ENCODE results near the gene OSBPL9. TPM values are rescaled to one million over a fixed set of nuclear protein-coding genes. Genes with fewer than 3 reads are reported as not detected.
"Not testable (repeated sequence)": the region's sequence is repeated elsewhere in the genome, so short reads cannot be mapped to it uniquely, and the experiment has no call there.

Gene OSBPL9
- total RNA-seq, 1 donor from 2014 or later: 83.4 TPM

DNA sequence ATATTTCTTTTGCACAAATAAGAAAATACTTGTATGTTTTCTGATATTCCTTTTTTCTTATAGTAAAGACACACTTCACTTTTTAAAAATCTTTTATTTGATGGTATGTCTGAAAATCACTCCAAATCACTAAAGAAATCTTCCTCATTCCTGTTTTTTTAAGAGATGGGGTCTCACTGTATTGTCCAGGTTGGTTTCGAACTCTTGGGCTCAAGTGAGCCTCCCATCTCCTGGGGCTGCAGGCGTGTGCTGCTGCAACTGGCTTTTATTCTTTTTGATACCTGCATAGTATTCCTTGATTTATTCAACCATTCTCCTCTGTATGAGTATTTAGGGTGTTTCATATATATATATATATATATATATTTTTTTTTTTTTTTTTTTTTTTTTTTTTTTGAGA lies 88.1 kb downstream of the OSBPL9 start:
- no peak for DNase-seq (ENCODE audit: low read depth in 2 of 2)

DNA sequence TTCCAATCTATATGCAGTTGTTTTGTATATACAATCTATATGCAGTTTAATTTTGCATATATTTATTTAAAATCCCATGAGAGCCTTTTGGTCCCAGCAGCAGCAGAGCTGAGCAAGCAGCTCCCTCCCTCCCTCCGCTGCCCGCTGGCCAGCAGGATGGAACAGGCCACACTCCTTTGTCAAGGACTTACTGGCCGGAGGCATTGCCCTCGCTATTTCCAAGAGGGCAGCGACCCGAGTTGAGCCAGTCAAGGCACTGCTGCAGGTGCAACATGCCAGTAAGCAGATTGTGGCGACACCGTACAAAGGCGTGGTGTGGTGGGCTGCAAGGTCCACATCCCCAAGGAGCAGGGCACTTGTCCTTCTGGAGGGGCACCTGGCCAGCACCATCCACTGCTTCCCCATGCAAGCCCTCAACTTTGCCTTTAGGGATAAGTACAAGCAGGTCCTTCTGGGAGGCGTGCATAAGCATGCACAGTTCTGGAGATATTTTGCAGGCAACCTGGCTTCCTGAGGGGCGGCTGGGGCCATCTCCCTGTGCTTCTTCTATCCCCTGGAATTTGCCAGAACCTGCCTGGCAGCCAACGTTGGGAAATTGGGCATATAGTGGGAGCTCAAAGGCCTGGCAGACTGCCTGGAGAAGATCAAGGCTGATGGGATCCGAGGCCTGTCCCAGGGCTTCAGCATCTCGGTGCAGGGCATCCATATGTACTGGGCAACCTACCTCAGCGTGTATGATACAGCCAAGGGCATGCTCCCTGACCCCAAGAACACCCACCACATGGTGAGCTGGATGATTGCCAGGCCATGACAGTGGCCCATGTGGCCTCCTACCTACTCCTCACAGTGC lies 92.2 kb downstream of the OSBPL9 start:
- no peak for DNase-seq (ENCODE audit: low read depth in 2 of 2)

DNA sequence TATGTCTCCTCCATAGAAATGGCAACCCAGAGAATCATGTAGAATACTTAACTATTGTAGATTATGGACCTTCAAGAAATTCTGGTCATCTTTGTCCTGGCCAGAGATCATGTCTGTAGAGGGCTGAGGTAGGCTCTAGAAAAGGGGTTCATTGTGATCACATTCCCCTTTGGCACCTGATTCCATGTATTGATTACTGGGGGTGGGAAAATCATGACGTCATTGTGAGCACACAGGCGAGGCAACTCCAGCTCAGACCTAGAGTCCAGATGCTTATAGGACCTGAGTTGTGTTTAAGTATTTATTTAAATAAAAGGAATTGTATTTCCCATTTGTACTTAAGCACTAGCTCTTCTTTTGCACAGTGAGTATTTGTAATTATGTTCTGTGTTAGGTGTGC lies 93.1 kb downstream of the OSBPL9 start:
- DNase-seq (ENCODE audit: low read depth in 2 of 2): no peak

DNA sequence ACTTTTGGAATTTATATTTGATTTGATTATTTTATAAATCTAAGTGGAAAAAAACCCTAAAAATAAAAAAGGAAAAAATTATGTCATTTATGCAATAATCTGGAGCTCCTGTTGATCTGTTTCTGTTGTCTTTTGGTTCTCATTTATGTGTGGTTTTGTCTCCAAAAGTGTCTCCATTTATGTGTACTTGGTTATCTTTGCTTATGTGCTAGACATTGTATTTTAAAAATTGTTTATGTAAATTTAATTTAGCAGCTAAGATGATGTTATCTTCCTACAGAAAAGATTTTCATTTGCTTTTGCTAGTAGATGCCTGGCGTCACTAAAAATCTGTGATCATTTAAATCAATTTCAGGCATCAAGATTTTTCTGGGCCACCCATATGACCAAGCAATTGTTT lies 95.7 kb downstream of the OSBPL9 start:
- DNase-seq (ENCODE audit: low read depth in 2 of 2): no peak

DNA sequence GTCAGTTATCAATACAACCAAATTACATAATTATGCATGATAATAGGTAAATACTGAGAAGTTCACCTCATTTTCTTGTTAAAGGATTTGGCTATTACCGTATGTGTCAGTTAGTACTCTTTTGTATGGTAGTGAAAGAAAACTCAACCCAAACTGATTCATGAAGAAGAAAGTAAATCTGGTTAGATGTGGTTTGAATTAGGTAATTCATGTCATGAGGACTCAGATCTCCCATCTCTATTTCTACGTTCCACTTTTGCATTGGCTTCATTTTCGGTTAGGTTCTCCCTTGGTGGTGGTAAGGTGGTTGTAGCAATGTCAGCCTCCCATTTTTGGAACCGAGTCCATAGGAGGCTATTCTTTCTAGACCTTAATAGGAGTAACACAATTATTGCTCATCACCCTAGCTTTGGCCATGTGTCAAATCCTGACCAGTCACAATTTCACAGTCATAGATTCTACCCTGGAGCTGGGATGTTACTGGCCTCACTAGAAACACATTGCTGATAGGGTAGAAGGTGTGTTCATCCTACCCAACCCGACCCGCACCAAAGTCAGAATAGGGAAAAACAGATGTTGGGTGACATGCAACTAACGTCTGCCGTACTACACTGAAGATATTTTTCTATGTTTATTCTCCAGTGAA lies 97.6 kb downstream of the OSBPL9 start:
- DNase-seq (ENCODE audit: low read depth in 2 of 2): no peak

DNA sequence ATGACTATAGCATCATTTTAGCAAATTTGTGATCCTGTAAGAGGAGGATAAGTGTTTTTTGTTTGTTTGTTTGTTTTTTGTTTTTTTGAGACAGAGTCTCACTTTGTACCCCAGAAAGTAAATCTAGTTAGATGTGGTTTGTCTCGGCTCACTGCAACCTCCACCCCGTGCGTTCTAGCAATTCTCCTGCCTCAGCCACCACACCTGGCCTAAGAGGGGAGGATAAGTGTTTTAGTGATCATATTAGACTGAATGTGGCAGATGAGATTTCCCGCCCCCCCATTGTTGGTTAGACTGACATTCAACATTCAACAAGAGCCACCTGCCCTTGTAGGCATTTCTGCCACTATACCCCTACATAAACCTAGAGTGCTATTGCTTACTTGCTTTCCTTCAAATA lies 98.5 kb downstream of the OSBPL9 start:
- no peak for DNase-seq (ENCODE audit: low read depth in 2 of 2)

DNA sequence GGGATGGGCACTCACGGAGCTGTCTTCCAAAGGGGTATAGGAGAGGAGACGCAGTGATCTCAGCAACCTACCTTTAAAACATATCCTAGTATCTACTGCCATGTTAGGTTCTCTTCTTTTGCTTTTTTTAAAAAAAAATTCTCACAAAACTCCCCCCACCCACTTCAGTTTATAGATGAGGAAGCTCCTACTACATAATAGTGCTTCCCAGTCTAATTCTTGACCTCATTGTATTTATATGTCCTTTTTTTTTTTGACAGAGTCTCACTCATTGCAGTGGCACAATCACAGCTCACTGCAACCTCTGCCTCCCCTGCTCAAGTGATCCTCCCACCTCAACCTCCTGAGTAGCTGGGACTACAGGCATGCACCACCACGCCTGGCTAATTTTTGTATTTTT lies 99.9 kb downstream of the OSBPL9 start:
- DNase-seq (ENCODE audit: low read depth in 2 of 2): no peak

DNA sequence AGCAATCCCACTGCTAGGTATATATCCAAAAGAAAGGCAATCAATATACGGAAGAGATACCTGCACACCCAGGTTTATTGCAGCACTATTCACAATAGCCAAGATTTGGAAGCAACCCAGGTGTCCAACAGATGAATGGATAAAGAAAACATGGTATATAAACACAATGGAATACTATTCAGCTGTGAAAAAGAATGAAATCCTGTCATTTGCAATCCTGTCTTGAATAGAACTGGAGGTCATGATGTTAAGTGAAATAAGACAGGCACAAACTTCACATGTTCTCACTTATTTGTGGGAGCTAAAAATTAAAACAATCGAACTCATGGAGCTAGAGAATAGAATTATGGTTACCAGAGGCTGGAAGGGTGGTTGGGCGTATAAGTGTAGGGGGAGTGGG lies 101.0 kb downstream of the OSBPL9 start:
- no peak for DNase-seq (ENCODE audit: low read depth in 2 of 2)

DNA sequence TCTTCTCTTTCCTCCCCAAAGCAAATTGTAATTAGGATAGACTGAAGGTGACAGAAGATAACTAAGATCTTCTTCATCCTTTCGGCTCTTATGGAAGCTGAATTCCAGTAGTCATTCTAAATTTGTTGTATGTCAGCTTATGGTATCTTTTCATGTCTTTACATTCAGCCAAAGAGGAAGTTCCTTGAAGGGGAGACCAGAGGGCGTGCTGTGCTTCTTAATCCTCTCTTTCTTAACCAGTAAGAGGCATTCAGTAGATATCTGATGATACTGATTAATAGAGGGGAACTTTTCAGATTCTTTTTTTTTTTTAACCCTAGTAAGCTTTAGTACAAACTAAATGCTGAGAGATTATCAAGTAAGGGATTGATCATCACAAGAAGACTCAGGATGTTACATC lies 102.3 kb downstream of the OSBPL9 start:
- DNase-seq (ENCODE audit: low read depth in 2 of 2): no peak

DNA sequence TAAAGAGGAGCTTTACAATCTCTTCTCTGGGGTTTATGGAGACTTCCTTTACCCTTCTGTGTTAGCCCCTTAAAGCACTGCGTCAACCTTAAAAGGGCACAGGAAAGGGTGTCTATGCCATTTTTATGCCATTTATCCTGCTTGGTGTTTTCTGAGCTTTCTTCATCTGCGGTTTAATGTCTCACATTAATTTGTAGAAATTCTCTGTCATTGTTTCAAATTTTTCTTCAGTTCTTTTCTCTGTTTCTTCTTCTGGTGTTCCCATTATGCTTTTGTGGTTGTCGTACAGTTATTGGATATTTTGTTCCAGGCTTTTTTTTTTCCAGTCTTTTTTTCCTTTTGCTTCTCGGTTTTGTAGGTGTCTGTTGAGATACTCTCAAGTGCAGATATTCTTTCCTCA lies 107.9 kb downstream of the OSBPL9 start:
- DNase-seq (ENCODE audit: low read depth in 2 of 2): no peak

DNA sequence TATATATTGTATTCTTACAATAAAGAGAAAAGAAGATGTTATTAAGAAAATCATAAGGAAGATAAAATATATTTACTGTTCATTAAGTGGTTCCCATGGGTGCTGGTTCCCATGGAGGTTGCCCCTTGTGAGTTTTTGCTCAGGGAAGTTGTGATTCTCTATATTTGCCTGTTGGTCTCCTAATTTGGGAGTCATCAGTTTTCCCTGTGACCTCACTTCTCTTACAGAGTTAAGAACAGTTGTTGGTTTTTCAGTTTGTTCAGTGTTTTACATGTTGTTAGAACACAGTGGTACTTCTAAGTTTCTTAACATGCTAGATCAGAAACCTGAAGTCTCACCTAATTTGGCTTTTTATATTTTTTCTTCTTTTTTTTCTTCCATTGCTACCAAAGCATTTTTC lies 109.2 kb downstream of the OSBPL9 start:
- DNase-seq (ENCODE audit: low read depth in 2 of 2): no peak

DNA sequence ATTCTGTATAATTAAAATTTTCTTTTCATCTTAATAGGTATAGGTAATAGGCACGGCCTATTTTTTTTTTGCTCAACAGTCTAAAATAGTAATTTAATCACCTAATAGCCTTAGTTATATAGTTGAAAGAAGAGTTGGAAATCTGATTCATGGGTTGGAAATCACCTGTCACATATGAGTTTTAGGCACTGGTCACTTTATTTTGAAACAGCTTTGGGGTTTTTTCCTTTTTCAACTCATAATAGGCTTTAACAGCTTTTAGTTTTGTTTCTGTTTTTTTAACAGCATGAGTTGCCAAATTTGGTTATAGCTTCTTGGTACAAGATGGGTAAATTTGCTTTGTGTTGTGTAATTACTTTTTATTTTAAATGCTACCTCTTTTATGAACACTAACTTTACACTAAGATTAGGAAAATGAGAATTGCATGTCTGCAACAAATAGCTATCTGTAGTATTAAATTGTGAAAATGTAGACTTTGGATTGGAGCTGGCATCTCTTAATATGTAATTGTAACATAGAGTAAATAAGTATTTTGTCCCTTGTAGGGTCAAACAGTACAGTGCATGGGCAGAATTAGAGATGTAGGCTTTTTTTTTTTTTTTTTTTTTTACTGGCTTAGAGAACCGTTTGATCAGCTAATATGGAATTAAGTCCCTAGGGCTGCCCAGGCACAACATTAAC lies 109.8 kb downstream of the OSBPL9 start:
- no peak for DNase-seq (ENCODE audit: low read depth in 2 of 2)

DNA sequence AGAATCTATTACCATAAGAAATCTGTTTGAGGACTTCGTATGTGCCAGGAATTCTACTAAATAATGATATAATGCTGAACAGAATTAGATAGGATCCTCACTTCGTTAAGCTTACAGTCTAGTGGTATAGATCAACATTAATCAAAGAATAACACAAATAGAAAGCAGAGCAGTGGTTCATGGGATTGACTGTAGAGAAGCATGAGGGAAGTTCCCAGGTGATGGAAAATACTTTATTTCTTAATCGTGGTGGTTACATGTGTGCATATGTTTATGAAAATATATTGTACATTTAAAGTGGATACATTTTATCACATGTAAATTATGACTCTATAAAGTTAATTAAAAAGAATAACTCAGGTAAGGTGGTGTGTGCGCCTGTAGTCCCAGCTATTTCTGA lies 110.5 kb downstream of the OSBPL9 start:
- DNase-seq (ENCODE audit: low read depth in 2 of 2): no peak

DNA sequence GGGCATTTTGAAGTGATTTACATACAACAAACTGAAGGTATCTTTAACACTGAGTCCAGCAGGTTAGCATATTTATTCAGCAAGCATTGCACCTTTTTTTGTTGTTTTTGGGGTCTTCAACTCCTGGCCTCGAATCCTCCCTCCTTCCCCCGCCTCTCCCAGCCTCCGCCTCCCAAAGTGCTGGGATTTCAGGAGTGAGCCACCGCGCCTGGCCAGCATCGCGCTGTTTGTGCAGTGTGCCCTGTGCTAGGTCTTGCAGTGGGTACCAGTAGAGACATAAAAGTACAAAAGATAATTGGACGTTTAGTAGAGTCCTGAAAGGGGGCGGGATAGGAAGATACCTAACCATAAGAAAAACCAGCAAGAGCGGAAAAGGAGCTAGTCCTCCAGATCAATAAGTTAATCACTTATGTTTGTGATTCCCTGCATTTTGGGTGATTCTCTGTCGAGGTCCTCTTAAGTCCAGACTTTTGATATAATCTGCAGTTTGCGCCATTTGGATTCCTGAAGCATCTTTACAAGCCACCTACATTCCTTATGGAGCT lies 111.8 kb downstream of the OSBPL9 start:
- peak in 1 of 2 donors; percentile 5 for DNase-seq (ENCODE audit: low read depth in 2 of 2)

DNA sequence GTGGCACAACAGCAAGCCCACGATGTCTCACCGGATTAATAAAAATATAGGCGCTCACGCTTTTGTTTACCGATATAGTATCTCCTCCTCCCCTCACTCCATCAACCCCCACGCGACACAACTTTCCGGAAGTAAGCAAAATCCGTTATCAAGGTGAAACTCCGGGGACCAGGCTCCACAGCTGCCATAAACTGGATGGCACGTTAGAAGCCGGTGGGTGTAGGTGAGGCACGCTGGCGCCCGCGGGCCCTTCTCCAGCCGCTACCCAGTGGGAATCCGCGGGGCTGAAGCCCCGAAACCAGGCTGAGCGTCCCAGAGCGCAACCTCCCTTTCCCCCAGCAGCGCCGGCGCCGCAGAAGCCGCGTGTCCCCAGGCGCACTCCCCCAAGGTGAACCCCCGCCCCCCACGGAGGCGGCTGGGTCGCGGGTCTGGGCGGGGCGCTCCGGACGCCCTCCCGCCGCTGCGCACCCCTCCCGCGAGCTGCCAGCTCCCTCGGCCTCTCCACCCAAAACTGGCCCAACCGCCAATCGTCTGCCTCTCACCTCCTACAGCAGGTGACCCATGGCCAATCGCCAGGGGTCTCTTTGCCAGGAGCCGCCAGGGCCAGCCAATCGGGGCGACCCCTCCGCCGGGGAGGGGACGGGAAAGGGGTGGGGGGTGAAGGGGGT lies 112.4 kb downstream of the OSBPL9 start:
- DNase-seq (ENCODE audit: low read depth in 2 of 2): peak; percentile 80 to 96

DNA sequence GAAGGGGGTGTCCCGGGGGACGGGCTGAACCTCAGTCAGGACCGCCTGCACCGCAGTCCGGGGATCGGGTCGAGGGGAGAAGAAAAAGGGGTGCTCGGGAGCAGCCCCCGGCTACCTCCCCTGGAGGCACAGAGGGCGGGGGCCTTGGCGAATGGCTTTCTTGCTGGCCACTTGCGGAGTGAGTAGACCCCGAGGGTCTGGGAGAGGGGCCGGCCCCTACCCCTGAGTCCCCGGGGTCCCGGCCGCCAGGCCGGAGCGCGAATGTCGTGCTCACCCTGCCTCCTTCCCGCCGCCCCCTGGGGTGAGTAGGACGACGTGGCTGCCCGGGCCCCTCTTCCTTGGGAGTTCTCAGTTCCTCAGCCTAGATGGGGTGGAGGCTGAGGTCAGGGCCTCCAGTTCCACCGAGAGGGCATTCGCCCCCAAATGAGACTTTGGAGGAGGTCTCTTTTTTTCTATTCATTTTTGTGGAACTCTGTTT lies 113.0 kb downstream of the OSBPL9 start:
- no peak for DNase-seq (ENCODE audit: low read depth in 2 of 2)

DNA sequence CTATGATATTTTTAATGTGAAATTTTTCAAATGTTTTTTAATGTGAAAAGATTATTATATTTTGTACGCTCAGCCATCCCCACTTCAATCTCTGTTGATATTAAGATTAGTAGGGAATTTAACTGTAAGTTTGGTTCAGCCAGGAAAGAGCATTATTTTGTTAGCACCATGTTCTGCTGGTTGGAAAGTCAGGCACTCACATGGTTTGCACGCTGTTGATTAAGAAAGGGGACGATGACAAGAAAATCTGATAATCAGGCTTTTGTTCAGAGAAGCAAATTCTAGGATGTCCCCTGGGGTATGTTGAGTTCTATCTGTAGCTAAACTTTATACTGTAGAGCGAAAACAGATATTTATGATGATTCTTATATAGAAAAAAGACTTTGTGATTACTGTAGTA lies 115.1 kb downstream of the OSBPL9 start:
- DNase-seq (ENCODE audit: low read depth in 2 of 2): no peak

DNA sequence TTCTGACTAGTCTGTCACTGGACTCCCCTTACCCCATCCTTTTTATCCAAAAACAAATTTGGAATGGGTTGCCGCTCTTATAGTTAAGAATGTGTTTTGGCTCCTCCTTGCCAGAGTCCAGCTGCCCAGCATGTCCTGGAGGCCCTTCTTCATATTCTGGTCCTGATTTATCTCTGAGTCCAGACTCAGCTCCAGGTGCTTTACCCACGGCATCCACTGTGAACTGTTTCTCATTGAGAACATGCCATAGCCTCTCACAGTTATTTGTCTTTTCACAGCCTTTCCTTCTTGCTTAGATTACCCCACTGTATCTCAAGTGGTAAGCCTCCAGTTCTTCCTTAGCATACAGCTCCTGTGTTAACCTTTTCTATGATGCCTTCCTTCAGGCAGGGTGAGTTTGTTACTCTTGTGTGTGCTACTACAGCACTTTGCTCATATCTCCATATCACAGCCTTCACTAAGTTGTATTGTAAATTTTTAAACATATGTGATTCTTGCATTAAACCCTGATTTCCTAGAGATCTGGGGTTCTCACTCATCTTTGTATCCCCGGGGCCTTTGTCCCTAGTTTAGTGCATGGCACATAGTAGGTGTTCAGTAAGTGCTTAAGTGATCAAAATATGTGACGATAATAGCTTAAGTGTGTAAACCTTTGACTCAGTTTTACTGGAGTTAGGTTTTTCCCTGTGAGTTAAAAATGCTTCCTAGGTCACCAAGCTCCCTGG lies 116.0 kb downstream of the OSBPL9 start:
- DNase-seq (ENCODE audit: low read depth in 2 of 2): no peak

DNA sequence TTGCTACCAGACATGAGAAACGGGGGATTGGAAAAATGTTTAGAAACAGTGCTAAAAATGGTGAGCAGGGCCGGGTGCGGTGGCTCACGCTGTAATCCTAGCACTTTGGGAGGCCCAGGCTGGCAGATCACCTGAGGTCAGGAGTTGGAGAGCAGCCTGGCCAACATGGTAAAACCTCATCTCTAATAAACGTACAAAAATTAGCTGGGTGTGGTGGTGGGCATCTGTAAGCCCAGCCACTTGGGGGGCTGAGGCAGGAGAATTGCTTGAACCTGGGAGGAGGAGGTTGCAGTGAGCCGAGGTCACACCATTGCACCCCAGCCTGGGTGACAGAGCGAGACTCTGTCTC lies 116.5 kb downstream of the OSBPL9 start:
- DNase-seq (ENCODE audit: low read depth in 2 of 2): not testable (repeated sequence)

DNA sequence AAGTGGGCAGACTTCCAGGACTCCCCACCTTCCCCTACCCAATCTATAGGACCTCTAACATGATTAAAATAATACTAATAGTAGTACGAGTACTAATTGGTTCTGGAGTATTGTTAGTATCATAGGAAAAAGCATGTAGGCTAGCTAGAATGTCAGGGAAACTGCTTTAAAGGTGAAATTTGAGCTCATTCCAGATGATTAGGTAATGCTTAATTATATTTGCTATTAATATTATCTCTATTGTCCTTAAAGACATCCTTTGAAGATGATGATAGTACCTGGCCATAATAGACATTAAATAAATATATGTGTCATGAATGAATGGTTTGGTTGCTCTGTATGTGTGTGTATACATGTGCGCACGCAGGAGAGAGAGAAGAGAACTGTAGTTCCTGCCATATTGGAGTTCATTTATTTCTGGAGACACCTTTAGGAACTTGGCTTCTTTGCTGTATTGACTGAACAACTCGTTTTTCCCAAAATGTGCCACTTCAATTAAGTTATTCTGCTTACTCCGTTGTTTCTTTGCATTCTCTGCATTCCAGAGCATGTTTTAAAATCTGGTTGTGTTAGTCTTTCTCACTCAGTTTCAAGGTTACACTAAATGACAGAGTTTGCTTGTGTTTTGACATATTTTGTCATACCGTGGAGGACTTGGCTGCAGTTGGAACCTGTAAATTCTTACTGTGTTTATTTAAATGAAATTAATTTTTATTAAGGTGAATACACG lies 117.1 kb downstream of the OSBPL9 start:
- DNase-seq (ENCODE audit: low read depth in 2 of 2): peak in 1 of 2 donors; percentile 10

All from dermis microvascular lymphatic vessel endothelial cell (primary cell).